DMS153 (cell line): ENCODE data around the gene NAGK.
"Not testable (repeated sequence)": the region's sequence is repeated elsewhere in the genome, so short reads cannot be mapped to it uniquely, and the experiment has no call there.

ENCODE experiments used
- DNase-seq: peaks from one replicate; lab custom pipeline; 2025; lab: John Stamatoyannopoulos, UW

NAGK gene

DNA sequence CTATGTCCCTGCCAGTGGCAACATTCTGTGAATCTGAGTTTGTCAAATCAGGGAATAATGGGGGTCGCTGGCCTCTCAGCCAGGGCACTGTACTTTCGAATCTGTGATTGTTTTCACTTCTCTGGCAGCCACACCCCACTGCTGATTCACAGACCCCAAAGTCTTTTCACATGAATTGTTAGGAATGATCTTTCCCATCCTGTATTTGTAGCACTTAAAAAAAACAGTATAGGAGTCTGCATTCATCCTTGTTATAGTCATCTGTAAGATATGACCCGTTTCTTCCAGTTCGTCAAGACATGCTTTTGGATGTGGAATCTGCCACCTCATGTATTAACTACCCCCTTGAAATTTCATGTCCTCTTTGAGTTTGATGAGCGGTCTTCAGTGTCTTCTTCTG lies 928 bp downstream of the NAGK start:
- no peak for DNase-seq

DNA sequence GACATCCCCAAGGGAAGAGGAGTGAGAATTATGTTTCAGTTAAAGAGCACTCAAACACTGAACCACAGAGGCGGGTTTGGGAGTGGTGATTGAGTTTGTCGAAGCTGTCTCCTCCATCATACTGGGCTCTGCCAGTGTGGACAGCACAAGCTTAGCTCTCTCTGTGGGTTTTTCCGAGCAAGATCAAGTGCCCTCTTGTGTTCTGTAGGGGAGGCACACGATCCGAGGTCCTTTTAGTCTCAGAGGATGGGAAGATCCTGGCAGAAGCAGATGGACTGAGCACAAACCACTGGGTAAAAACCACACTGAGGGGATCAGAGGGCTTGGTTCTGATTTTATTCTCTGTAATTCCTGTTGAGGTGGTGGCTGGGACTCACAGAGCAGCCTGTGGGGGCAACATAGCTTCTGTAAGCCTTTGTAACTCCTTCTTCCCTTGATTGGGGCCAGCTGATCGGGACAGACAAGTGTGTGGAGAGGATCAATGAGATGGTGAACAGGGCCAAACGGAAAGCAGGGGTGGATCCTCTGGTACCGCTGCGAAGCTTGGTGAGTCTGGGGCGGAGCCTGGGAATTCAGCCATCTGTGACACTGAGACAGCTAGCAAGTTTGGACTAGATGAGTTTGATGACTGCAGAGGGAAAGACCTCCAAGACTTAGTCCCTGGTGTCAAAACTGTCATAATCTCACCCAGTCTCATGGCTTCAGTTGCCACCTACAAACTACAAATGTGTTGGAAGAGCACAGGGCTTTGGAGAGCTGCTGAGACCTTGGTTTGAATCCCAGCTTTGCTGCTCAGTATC lies 2.0 kb downstream of the NAGK start:
- no peak for DNase-seq

DNA sequence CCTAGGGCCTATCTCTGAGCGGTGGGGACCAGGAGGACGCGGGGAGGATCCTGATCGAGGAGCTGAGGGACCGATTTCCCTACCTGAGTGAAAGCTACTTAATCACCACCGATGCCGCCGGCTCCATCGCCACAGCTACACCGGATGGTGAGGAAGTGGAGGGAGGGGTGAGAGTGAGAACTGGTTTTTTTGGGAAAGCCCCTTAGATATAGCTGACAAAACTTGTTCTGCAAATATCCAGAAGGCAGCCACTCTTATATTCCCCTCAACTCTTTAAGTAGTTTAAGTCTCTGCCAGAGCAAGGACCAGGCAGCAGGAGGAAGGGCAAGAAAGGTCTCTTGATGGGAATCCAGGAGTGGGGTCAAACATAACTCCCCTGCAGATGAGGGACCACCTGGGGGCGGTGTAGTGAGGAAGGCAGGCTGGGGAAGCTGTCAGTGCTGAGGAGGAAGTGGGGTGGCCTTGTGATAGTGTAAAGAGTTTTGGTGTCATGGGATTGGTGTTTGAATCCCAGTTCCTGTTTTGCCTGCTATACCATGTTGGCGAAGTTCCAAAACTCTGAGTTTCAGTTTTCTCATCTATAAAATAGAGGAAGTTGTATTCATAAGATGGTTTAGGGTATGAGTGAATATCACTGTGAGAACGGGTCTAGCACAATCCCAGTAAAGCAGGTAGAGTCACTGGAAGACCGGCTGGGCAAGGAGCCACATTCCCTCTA lies 3.4 kb downstream of the NAGK start:
- no peak for DNase-seq

DNA sequence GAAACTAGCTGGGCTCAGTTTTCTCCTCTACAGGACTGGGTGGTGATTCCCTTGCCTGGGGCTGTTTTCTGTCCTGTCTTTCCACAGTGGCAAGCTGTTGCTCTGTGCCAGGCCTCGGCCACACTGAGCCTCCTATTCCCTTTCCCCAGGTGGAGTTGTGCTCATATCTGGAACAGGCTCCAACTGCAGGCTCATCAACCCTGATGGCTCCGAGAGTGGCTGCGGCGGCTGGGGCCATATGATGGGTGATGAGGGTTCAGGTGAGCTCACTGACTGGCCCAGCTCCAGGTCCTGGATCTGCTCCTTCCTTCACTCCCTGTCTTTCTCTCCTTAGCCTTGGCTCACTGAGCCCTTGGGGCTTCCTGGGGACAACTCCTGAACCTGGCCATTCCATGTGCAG lies 4.0 kb downstream of the NAGK start:
- no peak for DNase-seq

- DNase-seq = no peak
Measured at GRCh38 chr2:71073475-71073874, 5.0 kb downstream of the NAGK start.

- DNase-seq = no peak
Measured at GRCh38 chr2:71074893-71075395, 6.5 kb downstream of the NAGK start.

DNA sequence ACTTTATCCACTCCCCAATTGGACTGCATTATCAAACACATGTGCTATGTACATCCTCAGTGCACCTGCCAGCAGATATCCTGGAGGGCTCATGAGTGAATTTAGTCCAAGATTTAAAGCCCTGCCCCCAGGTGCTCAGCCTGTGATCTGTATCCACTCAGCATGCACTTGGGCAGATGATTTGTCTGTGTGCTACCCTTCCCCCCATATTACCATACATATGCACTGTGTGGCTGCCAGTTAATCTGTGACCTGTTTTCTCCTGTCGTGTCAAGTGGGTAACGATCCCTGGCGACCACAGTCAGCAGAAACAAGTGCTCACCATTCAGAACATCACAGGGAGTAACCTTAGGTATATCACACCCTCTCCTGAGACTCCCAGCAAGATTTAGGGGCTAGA lies 10.2 kb downstream of the NAGK start:
- DNase-seq = no peak

GRCh38 chr2:71082402-71083252 lies 14.2 kb downstream of the NAGK start:
- DNase-seq = no peak

DNA sequence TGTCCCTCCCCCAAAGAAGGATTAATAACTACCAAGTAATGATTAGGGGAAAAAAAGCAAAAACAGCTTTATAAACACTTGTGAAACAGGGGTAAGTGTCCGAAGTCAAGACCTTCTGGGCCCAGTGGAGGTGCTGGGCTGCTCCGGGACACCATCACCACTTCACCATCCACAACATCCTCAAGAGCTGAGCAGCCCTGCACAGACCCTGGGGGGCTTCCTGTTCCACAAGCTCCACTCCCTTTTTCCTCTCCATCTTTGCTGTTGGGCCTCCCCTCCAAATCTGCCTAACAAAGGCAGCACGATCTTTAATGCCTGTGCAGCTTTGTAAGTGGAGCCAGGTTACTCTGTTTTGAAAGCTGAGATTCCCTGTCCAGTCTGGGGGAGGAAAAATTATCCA lies 14.8 kb downstream of the NAGK start:
- DNase-seq = not testable (repeated sequence)

GRCh38 chr2:71083752-71084312 lies 15.4 kb downstream of the NAGK start:
- DNase-seq = not testable (repeated sequence)

DNA sequence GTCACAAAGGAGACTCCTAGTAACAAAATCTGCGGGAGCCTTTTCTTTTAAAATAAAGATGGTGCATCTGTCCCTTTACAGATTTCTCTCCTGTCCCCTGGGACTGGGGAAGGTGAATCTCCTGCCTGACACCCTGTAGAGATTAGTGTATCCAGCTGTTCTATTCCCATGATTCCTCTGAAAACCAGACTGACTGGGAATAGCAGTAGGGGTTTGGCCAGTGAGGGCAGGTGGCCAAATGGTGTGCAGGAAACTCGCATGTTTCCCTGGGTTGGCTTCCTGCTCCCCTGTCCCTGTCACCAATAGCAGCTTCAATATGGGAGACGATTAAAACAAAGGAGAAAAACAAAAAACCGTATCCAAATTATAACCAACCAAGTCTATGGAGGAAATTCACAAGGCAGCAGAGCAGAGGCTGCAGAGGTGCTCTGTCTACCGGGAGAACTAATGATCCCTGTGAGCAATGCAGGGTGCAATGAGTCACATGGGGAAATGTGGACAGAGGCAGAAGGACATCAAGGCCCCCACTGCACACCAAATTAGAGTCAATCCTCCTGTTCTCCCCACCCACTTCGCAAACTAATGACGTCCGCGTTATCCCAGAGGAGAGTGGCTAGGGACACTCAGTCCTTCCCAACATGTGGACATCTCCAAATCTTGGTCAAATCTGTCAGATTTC lies 17.0 kb downstream of the NAGK start:
- not testable (repeated sequence) for DNase-seq

DNA sequence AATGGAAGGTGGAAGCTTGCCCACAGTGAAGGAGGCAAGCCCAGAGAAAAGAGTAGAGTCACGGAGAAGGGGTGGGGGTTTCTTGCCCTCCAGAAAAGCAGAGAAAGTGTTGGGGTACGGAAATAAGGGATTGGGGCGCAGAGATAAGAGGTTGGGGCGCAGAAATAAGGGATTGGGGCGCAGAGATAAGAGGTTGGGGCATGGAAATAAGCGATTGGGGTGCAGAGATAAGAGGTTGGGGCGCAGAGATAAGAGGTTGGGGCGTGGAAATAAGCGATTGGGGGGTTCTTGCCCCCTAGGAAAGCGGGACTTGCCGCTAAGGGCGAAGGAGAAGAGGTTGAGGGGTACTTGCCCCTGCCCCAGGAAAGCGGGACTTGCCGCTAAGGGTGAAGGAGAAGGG lies 21.0 kb downstream of the NAGK start:
- DNase-seq = not testable (repeated sequence)

DNA sequence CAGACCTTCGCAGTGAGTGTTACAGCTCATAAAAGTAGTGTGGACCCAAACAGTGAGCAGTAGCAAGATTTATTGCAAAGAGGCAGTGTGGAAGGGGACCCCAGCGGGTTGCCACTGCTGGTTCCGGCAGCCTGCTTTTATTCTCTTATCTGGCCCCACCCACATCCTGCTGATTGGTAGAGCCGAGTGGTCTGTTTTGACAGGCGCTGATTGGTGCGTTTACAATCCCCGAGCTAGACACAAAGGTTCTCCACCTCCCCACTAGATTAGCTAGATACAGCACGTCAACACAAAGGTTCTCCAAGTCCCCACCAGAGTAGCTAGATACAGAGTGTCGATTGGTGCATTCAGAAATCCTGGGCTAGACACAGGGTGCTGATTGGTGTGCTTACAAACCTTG lies 23.4 kb downstream of the NAGK start:
- not testable (repeated sequence) for DNase-seq

GRCh38 chr2:71092491-71093260 lies 24.2 kb downstream of the NAGK start:
- DNase-seq = not testable (repeated sequence)

DNA sequence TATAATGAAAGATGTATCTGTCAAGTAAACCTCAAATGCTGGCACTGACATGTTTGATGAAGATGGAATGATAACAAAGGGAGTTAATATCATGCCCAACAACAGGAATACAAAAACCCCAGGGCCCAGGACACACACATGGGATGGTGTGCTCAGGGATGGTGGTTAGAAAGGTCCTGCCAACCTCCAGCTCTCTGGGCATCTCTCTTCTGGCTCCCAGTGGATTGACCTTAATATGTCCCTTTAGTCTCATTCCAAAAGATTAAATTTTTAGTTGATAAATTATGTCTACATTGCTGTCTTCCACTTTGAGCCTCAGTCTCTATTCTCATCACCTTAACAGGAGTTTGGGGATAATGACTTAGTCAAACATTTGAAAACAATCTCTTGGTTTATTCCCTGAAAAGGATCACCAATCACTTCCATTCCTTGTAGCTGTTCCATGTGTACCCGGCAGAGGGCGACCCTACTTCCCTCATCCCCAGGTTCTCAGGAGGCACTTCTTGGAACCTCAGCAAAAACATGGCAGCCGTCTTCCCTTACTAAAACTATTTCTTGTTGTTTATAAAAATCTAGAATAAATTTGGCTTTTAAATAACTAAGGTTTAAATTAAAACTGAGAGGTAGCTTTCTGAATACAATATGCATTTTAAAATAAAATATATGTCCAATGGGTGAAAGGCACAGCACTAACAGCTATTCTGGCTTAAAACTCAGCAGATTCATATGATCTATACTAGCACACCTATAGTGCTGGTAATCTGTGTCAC lies 31.9 kb downstream of the NAGK start:
- DNase-seq = peak; percentile 1

GRCh38 chr2:71101656-71102055 lies 33.2 kb downstream of the NAGK start:
- no peak for DNase-seq

- no peak for DNase-seq
Measured at GRCh38 chr2:71102981-71103681, 34.7 kb downstream of the NAGK start.

DNA sequence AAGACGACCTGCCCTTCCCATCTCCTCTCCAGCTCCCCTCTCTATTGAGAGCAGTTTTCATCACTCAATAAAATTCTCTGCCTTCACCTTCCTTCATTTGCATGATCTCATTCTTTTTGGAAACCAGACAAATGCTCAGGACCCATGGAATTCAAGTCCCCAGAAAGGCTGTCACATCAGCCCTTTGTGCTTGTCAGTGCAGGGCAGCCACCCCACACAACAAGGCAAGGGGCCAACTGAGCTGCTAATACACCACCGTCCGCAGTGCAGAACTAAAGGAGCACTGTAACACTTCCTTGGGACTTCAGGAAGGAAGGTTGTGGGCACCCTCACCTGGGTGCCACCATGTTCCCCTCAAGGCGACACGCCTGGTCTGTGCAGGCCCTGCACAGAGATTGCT lies 35.4 kb downstream of the NAGK start:
- DNase-seq = no peak

DNA sequence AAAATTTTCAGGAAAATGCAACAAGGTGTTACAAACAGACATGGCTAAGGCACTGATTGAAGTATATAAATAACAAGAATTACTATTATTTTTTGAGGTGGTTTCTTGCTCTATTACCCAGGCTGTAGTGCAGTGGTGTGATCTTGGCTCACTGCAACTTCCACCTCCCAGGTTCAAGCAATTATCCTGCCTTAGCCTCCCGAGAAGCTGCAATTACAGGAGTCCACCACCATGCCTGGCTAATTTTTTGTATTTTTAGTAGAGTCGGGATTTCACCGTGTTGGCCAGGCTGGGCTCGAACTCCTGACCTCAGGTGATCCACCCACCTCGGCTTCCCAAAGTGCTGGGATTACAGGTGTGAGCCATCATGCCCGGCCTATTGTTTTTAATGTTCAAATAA lies 38.0 kb downstream of the NAGK start:
- DNase-seq = not testable (repeated sequence)
